ENCODE measurements around the gene INPP1.
A peak's percentile ranks its signal among the peaks of the same experiment; 100 is the strongest.

Gene INPP1

DNA sequence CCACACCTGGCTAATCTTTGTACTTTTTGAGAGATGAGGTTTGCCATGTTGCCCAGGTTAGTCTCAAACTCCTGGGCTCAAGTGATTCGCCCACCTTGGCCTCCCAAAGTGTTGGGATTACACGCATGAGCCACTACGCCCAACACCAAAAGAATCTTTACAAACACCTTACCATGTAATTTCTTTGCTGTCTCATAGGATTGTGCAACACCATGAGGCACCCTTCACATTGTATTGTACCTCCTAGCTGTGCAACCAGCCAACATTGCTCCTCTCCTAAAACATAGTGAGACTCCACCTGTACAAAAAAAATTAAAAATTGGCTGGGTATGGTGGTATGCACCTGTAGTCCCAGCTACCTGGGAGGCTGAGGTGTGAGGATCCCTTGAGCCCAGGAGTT lies 61.7 kb downstream of the INPP1 start:
- Histone ChIP-seq H3K27ac (ENCODE audit: insufficient read depth, low read length, poor library complexity, severe bottlenecking) (no peak overlapping the region), H3K9me3 (ENCODE audit: control insufficient read depth, low read length) (no peaks in the 10 kb centered on the region), H3K4me1 (ENCODE audit: control insufficient read depth, insufficient read depth, low read length, poor library complexity, severe bottlenecking) (peaks cover 13% of the 10 kb centered on the region), H3K36me3 (ENCODE audit: control insufficient read depth, insufficient read depth, low read length) (no peaks in the 10 kb centered on the region), H3K4me3 (ENCODE audit: insufficient read depth, low read depth, low read length, poor library complexity, severe bottlenecking) (no peak overlapping the region), H3K27me3 (replicated peaks; ENCODE audit: control insufficient read depth, insufficient read depth, low read length, poor library complexity, severe bottlenecking) (no peaks in the 10 kb centered on the region)
- no peak for DNase-seq

DNA sequence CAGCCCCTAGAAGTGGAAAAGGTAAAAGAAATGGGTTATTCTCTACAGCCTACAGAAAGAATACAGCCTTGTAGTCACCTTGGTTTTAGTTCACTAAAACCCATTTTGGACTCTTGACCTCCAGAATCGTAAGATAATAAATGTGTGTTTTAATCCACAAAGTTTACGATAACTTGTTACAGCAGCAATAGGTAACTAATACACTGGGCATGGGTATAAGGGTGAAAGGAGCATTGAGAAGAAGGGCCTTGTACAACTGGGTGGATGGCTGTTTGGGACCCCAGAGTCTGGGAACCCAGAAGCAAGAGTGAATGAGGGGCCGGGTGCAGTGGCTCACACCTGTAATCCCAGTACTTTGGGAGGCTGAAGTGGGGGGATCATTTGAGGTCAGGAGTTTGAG lies 62.6 kb downstream of the INPP1 start:
- Histone ChIP-seq H3K27me3 (replicated peaks; ENCODE audit: control insufficient read depth, insufficient read depth, low read length, poor library complexity, severe bottlenecking) (no peaks in the 10 kb centered on the region), H3K36me3 (ENCODE audit: control insufficient read depth, insufficient read depth, low read length) (no peaks in the 10 kb centered on the region), H3K27ac (ENCODE audit: insufficient read depth, low read length, poor library complexity, severe bottlenecking) (no peak overlapping the region), H3K4me1 (ENCODE audit: control insufficient read depth, insufficient read depth, low read length, poor library complexity, severe bottlenecking) (peaks cover 16% of the 10 kb centered on the region), H3K9me3 (ENCODE audit: control insufficient read depth, low read length) (no peaks in the 10 kb centered on the region), H3K4me3 (ENCODE audit: insufficient read depth, low read depth, low read length, poor library complexity, severe bottlenecking) (no peak overlapping the region)
- no peak for DNase-seq

DNA sequence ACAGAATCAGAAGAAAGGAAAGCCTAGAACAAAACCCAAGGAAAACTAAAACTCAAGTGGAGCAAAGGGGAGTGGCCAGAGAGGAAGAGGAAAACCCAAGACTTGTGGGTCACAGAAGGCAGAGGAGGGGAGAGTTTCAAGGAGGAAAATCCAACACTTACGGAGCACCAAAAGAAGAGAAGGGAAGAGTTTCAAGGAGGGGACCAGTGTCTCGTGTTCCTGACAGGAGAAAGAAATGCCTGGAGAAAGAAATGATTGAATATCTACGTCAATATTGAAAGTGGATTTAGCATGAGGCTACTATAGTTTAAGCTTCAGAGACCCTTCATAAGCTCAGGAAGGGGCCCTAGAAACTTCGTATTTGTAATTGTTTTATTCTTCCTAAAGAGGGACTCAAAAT lies 63.4 kb downstream of the INPP1 start:
- H3K36me3 ChIP-seq (ENCODE audit: control insufficient read depth, insufficient read depth, low read length) = no peaks in the 10 kb centered on the region
- H3K27me3 ChIP-seq (replicated peaks; ENCODE audit: control insufficient read depth, insufficient read depth, low read length, poor library complexity, severe bottlenecking) = no peaks in the 10 kb centered on the region
- peak overlapping the region; percentile 95 for H3K27ac ChIP-seq (ENCODE audit: insufficient read depth, low read length, poor library complexity, severe bottlenecking)
- peaks cover 16% of the 10 kb centered on the region for H3K4me1 ChIP-seq (ENCODE audit: control insufficient read depth, insufficient read depth, low read length, poor library complexity, severe bottlenecking)
- no peak for DNase-seq
- H3K4me3 ChIP-seq (ENCODE audit: insufficient read depth, low read depth, low read length, poor library complexity, severe bottlenecking) = no peak overlapping the region
- no peaks in the 10 kb centered on the region for H3K9me3 ChIP-seq (ENCODE audit: control insufficient read depth, low read length)

DNA sequence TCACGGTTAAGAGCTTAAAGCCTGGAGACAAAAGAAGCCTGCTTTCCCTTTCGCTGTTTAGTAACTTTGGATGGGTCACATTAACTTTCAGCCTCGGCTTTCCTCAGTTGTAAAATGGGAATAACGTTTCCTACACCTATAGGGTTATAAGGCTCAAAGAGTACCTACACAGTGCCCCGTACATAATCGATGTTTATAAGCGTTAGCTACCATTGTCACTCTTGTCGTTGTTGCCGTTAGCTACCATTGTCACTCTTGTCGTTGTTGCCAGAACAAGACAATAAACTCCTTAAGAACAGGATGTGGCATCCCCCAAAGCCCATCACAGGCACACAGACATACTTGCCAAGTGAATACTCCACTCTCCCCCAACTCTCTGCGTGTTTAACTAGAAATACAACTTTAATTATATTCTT lies 63.9 kb downstream of the INPP1 start:
- H3K9me3 ChIP-seq (ENCODE audit: control insufficient read depth, low read length) = no peaks in the 10 kb centered on the region
- peak overlapping the region; percentile 79 for H3K4me3 ChIP-seq (ENCODE audit: insufficient read depth, low read depth, low read length, poor library complexity, severe bottlenecking)
- DNase-seq = peak; percentile 3 to 44 (median 32)
- H3K27me3 ChIP-seq (replicated peaks; ENCODE audit: control insufficient read depth, insufficient read depth, low read length, poor library complexity, severe bottlenecking) = no peaks in the 10 kb centered on the region
- H3K36me3 ChIP-seq (ENCODE audit: control insufficient read depth, insufficient read depth, low read length) = no peaks in the 10 kb centered on the region
- peaks cover 16% of the 10 kb centered on the region for H3K4me1 ChIP-seq (ENCODE audit: control insufficient read depth, insufficient read depth, low read length, poor library complexity, severe bottlenecking)
- H3K27ac ChIP-seq (ENCODE audit: insufficient read depth, low read length, poor library complexity, severe bottlenecking) = peak overlapping the region; percentile 95

DNA sequence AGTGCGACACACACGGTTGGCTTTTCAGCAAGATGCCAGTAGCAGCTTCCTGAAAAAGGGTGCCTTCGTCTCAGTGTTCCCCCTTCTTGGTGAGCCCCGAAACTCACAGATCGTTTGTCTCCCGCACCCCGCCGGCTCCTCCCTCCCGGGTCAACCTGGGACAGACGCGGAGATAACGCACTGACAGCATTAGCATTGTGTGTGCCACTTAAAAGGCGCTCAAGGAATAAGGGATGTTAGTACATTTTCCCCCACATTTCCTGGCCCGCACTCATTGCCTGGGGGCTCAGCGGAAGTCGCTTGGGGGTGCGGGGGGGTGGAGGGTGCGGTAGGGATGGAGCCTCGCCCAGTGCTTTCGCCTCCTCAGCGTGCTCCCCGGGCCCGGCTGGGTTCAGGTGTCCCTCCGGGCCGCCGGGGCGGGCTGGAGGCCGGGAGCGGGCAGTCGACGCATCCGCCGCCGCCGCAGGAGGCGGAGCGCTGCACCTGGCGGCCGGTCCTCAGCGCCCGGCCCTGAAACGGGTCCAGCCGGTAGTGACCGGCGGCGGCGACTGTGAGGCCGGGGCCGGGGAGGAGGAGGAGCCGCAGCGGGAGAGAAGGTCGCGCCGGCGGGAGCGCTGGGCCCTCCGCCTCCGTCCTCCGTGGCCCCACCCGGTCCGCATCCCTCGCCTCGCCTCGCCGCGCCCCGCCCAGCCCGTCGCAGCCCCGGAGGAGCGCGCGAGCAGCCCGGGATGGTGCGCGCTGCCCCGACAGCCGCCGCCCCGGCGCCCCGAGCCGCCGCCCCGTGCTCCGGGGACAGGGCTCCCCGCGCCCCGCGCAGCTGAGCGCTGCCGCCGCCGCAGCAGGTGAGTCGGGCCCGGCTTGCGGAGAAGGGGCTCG lies 64.5 kb downstream of the INPP1 start, which contains the start of gene MFSD6:
Gene MFSD6, plus strand, starts transcription at position 694 of the 876 bp plus-strand sequence. CDS start 27,675 bp downstream, outside the sequence.
- peak within 1 kb of the TSS; percentile 95 for H3K27ac ChIP-seq (ENCODE audit: insufficient read depth, low read length, poor library complexity, severe bottlenecking)
- peak; percentile 27 to 56 (median 43) for DNase-seq
- H3K27me3 ChIP-seq (replicated peaks; ENCODE audit: control insufficient read depth, insufficient read depth, low read length, poor library complexity, severe bottlenecking) = no peaks in the 10 kb centered on the region
- no peaks in the 10 kb centered on the region for H3K36me3 ChIP-seq (ENCODE audit: control insufficient read depth, insufficient read depth, low read length)
- H3K9me3 ChIP-seq (ENCODE audit: control insufficient read depth, low read length) = no peaks in the 10 kb centered on the region
- H3K4me3 ChIP-seq (ENCODE audit: insufficient read depth, low read depth, low read length, poor library complexity, severe bottlenecking) = peak within 1 kb of the TSS; percentile 79
- peaks cover 16% of the 10 kb centered on the region for H3K4me1 ChIP-seq (ENCODE audit: control insufficient read depth, insufficient read depth, low read length, poor library complexity, severe bottlenecking)

DNA sequence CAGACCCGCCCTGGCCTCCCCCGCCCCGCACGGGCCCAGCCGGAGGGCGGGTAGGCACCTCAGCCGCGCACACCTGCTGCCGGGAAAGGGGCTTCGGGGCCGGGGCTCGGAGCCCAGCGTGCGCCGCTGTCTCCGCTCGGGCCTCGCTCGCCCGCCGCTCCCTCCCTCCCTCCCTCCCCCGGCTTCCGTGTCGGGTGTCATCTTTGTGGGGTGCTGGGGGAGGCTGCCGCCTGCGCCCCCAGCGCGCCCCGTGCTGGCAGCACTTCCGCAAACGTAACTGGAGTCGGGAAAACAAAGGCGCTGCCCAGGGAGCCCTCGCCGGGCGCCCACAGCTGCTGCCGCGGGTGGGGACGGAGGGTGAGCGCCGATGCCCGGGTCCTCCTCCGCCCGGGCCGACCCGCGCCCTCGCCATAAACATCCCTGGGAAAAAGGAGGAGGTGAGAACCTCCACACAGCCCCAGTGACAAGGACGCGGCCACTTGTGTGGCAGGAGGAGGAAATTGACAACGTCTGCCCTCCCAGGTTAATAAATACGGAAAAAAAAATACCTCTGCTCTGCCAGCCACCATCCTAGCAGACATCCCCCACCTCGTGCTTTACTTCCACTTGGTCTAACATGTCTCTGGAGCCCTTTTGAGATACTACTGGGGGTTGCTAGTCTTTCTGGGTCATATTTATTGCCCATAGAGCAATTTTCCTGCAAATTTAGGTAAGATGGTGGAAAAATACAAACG lies 65.3 kb downstream of the INPP1 start:
- Histone ChIP-seq H3K27ac (ENCODE audit: insufficient read depth, low read length, poor library complexity, severe bottlenecking) (peak overlapping the region; percentile 95), H3K4me3 (ENCODE audit: insufficient read depth, low read depth, low read length, poor library complexity, severe bottlenecking) (peak overlapping the region; percentile 79), H3K36me3 (ENCODE audit: control insufficient read depth, insufficient read depth, low read length) (no peaks in the 10 kb centered on the region), H3K27me3 (replicated peaks; ENCODE audit: control insufficient read depth, insufficient read depth, low read length, poor library complexity, severe bottlenecking) (no peaks in the 10 kb centered on the region), H3K9me3 (ENCODE audit: control insufficient read depth, low read length) (no peaks in the 10 kb centered on the region), H3K4me1 (ENCODE audit: control insufficient read depth, insufficient read depth, low read length, poor library complexity, severe bottlenecking) (peaks cover 16% of the 10 kb centered on the region)
- peak; percentile 68 to 75 (median 73) for DNase-seq

DNA sequence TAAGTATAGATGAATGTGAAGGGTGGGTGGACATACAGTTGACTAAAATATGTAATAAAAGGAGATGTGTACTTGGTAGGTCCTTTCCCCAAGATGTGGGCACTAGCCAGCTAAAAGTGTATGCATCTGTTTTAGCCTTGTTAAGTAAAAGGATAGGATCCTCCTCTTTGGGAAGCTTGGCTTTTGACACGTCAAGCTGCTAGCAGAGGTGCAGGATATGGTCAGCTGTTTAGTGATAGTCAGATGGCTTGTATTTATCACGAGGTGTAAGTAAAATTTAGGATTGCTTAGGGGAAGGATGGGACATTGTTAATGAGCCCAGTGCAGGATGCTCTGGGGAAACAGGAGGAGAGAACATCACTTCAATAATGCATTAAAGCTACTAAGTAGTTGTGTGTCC lies 66.2 kb downstream of the INPP1 start:
- Histone ChIP-seq H3K4me1 (ENCODE audit: control insufficient read depth, insufficient read depth, low read length, poor library complexity, severe bottlenecking) (peaks cover 16% of the 10 kb centered on the region), H3K27ac (ENCODE audit: insufficient read depth, low read length, poor library complexity, severe bottlenecking) (peak overlapping the region; percentile 95), H3K27me3 (replicated peaks; ENCODE audit: control insufficient read depth, insufficient read depth, low read length, poor library complexity, severe bottlenecking) (no peaks in the 10 kb centered on the region), H3K4me3 (ENCODE audit: insufficient read depth, low read depth, low read length, poor library complexity, severe bottlenecking) (peak overlapping the region; percentile 79), H3K36me3 (ENCODE audit: control insufficient read depth, insufficient read depth, low read length) (no peaks in the 10 kb centered on the region), H3K9me3 (ENCODE audit: control insufficient read depth, low read length) (no peaks in the 10 kb centered on the region)
- DNase-seq = no peak

DNA sequence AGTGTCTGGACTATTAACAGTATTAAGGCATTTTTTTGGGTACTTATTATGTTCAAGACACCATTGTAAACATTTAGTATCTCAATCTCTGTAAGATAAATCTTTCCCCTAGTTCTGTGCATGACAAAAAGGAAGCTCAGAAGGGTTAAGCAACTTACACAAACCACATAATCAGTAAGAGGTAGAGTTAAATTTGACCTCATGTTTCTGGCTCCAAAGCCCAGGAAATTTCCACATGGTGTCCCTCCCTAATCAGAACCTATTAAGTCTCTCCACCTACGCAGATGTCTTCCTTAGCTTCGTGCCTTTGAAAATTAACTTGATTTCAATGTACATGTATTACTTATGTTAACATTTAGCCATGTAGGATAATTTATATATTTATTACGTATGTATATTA lies 66.8 kb downstream of the INPP1 start:
- Histone ChIP-seq H3K27ac (ENCODE audit: insufficient read depth, low read length, poor library complexity, severe bottlenecking) (no peak overlapping the region), H3K9me3 (ENCODE audit: control insufficient read depth, low read length) (no peaks in the 10 kb centered on the region), H3K4me3 (ENCODE audit: insufficient read depth, low read depth, low read length, poor library complexity, severe bottlenecking) (no peak overlapping the region), H3K27me3 (replicated peaks; ENCODE audit: control insufficient read depth, insufficient read depth, low read length, poor library complexity, severe bottlenecking) (no peaks in the 10 kb centered on the region), H3K36me3 (ENCODE audit: control insufficient read depth, insufficient read depth, low read length) (no peaks in the 10 kb centered on the region), H3K4me1 (ENCODE audit: control insufficient read depth, insufficient read depth, low read length, poor library complexity, severe bottlenecking) (peaks cover 16% of the 10 kb centered on the region)
- no peak for DNase-seq

DNA sequence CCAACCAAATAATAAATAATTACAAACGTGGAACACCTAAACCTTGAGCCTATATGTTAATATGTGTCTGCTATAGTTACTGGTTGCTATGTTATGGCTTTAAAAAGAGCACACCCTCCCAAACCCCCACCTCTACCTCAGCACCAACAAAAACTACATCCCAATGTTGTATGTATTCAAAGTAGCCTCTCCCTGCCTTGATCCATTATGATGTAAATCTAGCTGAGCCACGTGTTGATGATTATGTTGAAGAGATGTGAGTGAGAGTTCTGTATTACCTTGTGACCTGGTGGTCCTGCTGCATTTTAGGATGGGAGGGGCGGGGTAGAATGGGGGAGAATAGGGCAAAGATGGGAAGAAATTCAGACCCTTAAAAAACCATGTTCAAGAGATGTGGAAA lies 69.6 kb downstream of the INPP1 start:
- no peak for DNase-seq
- H3K4me3 ChIP-seq (ENCODE audit: insufficient read depth, low read depth, low read length, poor library complexity, severe bottlenecking) = no peak overlapping the region
- peaks cover 16% of the 10 kb centered on the region for H3K4me1 ChIP-seq (ENCODE audit: control insufficient read depth, insufficient read depth, low read length, poor library complexity, severe bottlenecking)
- no peaks in the 10 kb centered on the region for H3K36me3 ChIP-seq (ENCODE audit: control insufficient read depth, insufficient read depth, low read length)
- no peak overlapping the region for H3K27ac ChIP-seq (ENCODE audit: insufficient read depth, low read length, poor library complexity, severe bottlenecking)
- H3K9me3 ChIP-seq (ENCODE audit: control insufficient read depth, low read length) = no peaks in the 10 kb centered on the region
- no peaks in the 10 kb centered on the region for H3K27me3 ChIP-seq (replicated peaks; ENCODE audit: control insufficient read depth, insufficient read depth, low read length, poor library complexity, severe bottlenecking)

DNA sequence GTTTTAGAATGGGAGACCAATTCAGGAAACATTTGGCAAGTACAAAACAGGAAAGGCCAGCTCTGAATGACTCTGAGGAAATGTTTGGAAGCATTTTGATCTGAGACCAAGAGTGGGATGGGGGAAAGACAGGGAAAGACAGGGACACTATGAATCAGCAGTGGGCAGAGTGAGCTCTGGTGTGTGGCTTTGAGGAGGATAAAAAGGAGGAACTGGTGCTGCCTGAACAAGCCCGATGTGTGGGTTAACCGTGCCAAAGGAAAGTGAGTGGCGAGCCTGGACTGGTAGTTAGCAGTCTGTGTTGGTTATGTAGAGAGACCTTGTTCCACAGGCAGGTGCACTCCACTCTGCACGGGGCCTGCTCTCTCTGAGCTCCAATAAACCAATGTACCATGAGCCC lies 70.0 kb downstream of the INPP1 start:
- peaks cover 16% of the 10 kb centered on the region for H3K4me1 ChIP-seq (ENCODE audit: control insufficient read depth, insufficient read depth, low read length, poor library complexity, severe bottlenecking)
- H3K9me3 ChIP-seq (ENCODE audit: control insufficient read depth, low read length) = no peaks in the 10 kb centered on the region
- H3K27ac ChIP-seq (ENCODE audit: insufficient read depth, low read length, poor library complexity, severe bottlenecking) = no peak overlapping the region
- no peak overlapping the region for H3K4me3 ChIP-seq (ENCODE audit: insufficient read depth, low read depth, low read length, poor library complexity, severe bottlenecking)
- no peak for DNase-seq
- no peaks in the 10 kb centered on the region for H3K27me3 ChIP-seq (replicated peaks; ENCODE audit: control insufficient read depth, insufficient read depth, low read length, poor library complexity, severe bottlenecking)
- no peaks in the 10 kb centered on the region for H3K36me3 ChIP-seq (ENCODE audit: control insufficient read depth, insufficient read depth, low read length)
